Measurements from ENCODE around the gene KIAA1217.

Gene KIAA1217

DNA sequence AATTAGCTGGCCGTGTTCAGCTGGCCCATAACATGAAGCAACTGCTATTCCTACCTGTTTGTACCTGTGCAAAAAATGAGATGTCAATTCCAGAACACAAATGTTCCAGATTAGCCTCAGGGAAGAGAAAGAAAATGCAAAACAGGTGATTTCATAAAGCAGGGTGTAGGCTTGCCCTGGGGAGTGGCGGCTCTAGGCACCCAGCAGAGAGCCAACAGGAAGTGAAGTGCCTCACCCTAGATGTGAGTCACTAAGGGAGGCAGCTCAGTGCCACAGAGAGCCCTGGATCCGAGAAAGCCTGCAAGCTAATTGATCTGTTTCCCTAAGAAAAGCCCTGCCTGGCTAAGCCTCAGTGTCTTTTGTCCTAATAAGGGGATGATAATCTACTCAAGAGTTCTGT lies 274.8 kb downstream of the KIAA1217 start:
- Histone ChIP-seq H3K27me3 (ENCODE audit: insufficient read depth, low read length) (no peaks in the 10 kb centered on the region), H3K27ac (ENCODE audit: low read depth, low read length) (no peak overlapping the region), H3K79me2 (ENCODE audit: control insufficient read depth, insufficient read depth, low read length, unreplicated experiment) (no peaks in the 10 kb centered on the region), H3K4me3 (ENCODE audit: low read depth, low read length) (no peak overlapping the region), H2AFZ (ENCODE audit: low read length, unreplicated experiment) (no peak overlapping the region), H3K4me1 (ENCODE audit: control insufficient read depth, insufficient read depth, low read length, unreplicated experiment) (peaks cover 3% of the 10 kb centered on the region), H3K36me3 (ENCODE audit: insufficient read depth, low read length) (no peaks in the 10 kb centered on the region)

- no peaks in the 10 kb centered on the region for H3K79me2 ChIP-seq (ENCODE audit: control insufficient read depth, insufficient read depth, low read length, unreplicated experiment)
- H3K27ac ChIP-seq (ENCODE audit: low read depth, low read length) = no peak overlapping the region
- no peak overlapping the region for H3K4me3 ChIP-seq (ENCODE audit: low read depth, low read length)
- H2AFZ ChIP-seq (ENCODE audit: low read length, unreplicated experiment) = no peak overlapping the region
- peaks cover 3% of the 10 kb centered on the region for H3K4me1 ChIP-seq (ENCODE audit: control insufficient read depth, insufficient read depth, low read length, unreplicated experiment)
- H3K27me3 ChIP-seq (ENCODE audit: insufficient read depth, low read length) = no peaks in the 10 kb centered on the region
- no peaks in the 10 kb centered on the region for H3K36me3 ChIP-seq (ENCODE audit: insufficient read depth, low read length)
Measured at GRCh38 chr10:24484771-24485170, 275.8 kb downstream of the KIAA1217 start.

GRCh38 chr10:24485304-24485703 lies 276.4 kb downstream of the KIAA1217 start:
- Histone ChIP-seq H3K4me1 (ENCODE audit: control insufficient read depth, insufficient read depth, low read length, unreplicated experiment) (peaks cover 3% of the 10 kb centered on the region), H3K36me3 (ENCODE audit: insufficient read depth, low read length) (no peaks in the 10 kb centered on the region), H3K79me2 (ENCODE audit: control insufficient read depth, insufficient read depth, low read length, unreplicated experiment) (no peaks in the 10 kb centered on the region), H3K4me3 (ENCODE audit: low read depth, low read length) (no peak overlapping the region), H3K27me3 (ENCODE audit: insufficient read depth, low read length) (no peaks in the 10 kb centered on the region), H2AFZ (ENCODE audit: low read length, unreplicated experiment) (no peak overlapping the region), H3K27ac (ENCODE audit: low read depth, low read length) (no peak overlapping the region)

GRCh38 chr10:24488631-24489030 lies 279.7 kb downstream of the KIAA1217 start:
- no peak overlapping the region for H3K4me3 ChIP-seq (ENCODE audit: low read depth, low read length)
- H3K79me2 ChIP-seq (ENCODE audit: control insufficient read depth, insufficient read depth, low read length, unreplicated experiment) = no peaks in the 10 kb centered on the region
- no peak overlapping the region for H2AFZ ChIP-seq (ENCODE audit: low read length, unreplicated experiment)
- no peak overlapping the region for H3K27ac ChIP-seq (ENCODE audit: low read depth, low read length)
- peaks cover under 1% of the 10 kb centered on the region for H3K4me1 ChIP-seq (ENCODE audit: control insufficient read depth, insufficient read depth, low read length, unreplicated experiment)
- H3K27me3 ChIP-seq (ENCODE audit: insufficient read depth, low read length) = no peaks in the 10 kb centered on the region
- no peaks in the 10 kb centered on the region for H3K36me3 ChIP-seq (ENCODE audit: insufficient read depth, low read length)

DNA sequence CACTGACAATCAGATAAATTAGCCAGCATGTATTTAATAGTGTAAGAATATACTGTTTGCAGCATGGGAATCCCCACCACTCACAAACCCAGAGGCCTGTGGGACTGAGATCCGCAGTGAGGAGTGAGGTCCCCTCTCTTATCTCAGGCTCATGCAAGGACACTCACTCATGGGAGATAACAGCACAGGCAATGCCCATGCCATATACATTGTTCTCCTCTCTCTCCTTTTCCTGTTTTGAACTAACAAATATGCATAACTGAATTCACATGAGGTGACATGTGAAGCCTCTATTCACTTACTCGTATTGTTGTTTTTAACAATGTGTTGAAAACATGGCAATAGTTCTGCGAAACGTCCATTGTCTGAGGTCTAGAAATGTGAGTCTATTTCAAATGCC lies 284.2 kb downstream of the KIAA1217 start:
- Histone ChIP-seq H2AFZ (ENCODE audit: low read length, unreplicated experiment) (no peak overlapping the region), H3K27ac (ENCODE audit: low read depth, low read length) (no peak overlapping the region)

DNA sequence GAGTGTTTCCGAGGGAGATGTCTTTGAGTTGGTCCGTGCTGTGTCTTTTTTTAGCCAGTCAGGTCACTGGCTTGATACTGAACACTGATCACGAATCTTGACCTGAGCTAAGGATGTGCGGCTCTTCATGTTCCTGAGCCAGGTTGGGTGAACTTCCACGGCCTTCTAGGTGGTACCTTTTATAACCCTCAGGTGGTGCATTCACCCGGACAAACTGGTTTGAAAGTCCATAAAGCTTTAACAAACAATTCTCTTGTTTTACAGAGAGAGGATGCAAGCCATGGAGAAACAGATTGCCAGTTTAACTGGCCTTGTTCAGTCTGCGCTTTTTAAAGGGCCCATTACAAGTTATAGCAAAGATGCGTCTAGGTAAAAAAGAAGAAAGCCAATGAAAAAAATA lies 285.3 kb downstream of the KIAA1217 start:
- H3K4me1 ChIP-seq (ENCODE audit: control insufficient read depth, insufficient read depth, low read length, unreplicated experiment) = no peaks in the 10 kb centered on the region
- H3K27ac ChIP-seq (ENCODE audit: low read depth, low read length) = no peak overlapping the region
- no peaks in the 10 kb centered on the region for H3K79me2 ChIP-seq (ENCODE audit: control insufficient read depth, insufficient read depth, low read length, unreplicated experiment)
- no peaks in the 10 kb centered on the region for H3K27me3 ChIP-seq (ENCODE audit: insufficient read depth, low read length)
- H3K36me3 ChIP-seq (ENCODE audit: insufficient read depth, low read length) = no peaks in the 10 kb centered on the region
- H3K4me3 ChIP-seq (ENCODE audit: low read depth, low read length) = no peak overlapping the region
- H2AFZ ChIP-seq (ENCODE audit: low read length, unreplicated experiment) = no peak overlapping the region

More for the DNA sequence above, 284.2 kb downstream of the KIAA1217 start:
- no peaks in the 10 kb centered on the region for H3K27me3 ChIP-seq (ENCODE audit: insufficient read depth, low read length)
- no peaks in the 10 kb centered on the region for H3K4me1 ChIP-seq (ENCODE audit: control insufficient read depth, insufficient read depth, low read length, unreplicated experiment)
- no peaks in the 10 kb centered on the region for H3K79me2 ChIP-seq (ENCODE audit: control insufficient read depth, insufficient read depth, low read length, unreplicated experiment)
- H3K36me3 ChIP-seq (ENCODE audit: insufficient read depth, low read length) = no peaks in the 10 kb centered on the region
- no peak overlapping the region for H3K4me3 ChIP-seq (ENCODE audit: low read depth, low read length)

DNA sequence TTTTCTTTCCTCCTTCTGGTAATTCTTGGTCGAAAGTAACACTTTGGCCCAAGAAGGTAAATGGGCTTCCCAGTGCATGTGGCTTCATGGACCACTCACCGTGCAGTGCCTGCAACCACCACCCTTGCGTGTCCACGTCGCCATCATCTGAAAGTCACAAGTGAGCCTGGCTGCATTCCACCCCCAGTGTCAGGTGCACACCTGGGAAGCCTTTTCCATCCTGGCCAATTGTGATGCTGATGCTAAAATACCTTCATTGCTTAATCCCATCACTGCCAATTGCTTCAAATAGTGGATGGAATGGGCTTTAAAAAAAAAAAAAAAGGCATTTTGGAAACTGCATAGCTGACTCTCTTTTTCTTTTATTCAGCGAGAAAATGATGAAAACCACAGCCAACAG lies 285.8 kb downstream of the KIAA1217 start:
- H2AFZ ChIP-seq (ENCODE audit: low read length, unreplicated experiment) = no peak overlapping the region
- no peaks in the 10 kb centered on the region for H3K36me3 ChIP-seq (ENCODE audit: insufficient read depth, low read length)
- no peaks in the 10 kb centered on the region for H3K79me2 ChIP-seq (ENCODE audit: control insufficient read depth, insufficient read depth, low read length, unreplicated experiment)
- no peaks in the 10 kb centered on the region for H3K27me3 ChIP-seq (ENCODE audit: insufficient read depth, low read length)
- no peak overlapping the region for H3K27ac ChIP-seq (ENCODE audit: low read depth, low read length)
- no peak overlapping the region for H3K4me3 ChIP-seq (ENCODE audit: low read depth, low read length)
- H3K4me1 ChIP-seq (ENCODE audit: control insufficient read depth, insufficient read depth, low read length, unreplicated experiment) = no peaks in the 10 kb centered on the region

- Histone ChIP-seq H3K4me3 (ENCODE audit: low read depth, low read length) (no peak overlapping the region), H3K79me2 (ENCODE audit: control insufficient read depth, insufficient read depth, low read length, unreplicated experiment) (no peaks in the 10 kb centered on the region), H3K36me3 (ENCODE audit: insufficient read depth, low read length) (no peaks in the 10 kb centered on the region), H2AFZ (ENCODE audit: low read length, unreplicated experiment) (no peak overlapping the region), H3K27me3 (ENCODE audit: insufficient read depth, low read length) (no peaks in the 10 kb centered on the region), H3K27ac (ENCODE audit: low read depth, low read length) (no peak overlapping the region), H3K4me1 (ENCODE audit: control insufficient read depth, insufficient read depth, low read length, unreplicated experiment) (no peaks in the 10 kb centered on the region)
Measured at GRCh38 chr10:24495666-24496460, 286.9 kb downstream of the KIAA1217 start.

- Histone ChIP-seq H3K36me3 (ENCODE audit: insufficient read depth, low read length) (no peaks in the 10 kb centered on the region), H3K27ac (ENCODE audit: low read depth, low read length) (no peak overlapping the region), H3K79me2 (ENCODE audit: control insufficient read depth, insufficient read depth, low read length, unreplicated experiment) (no peaks in the 10 kb centered on the region), H3K4me1 (ENCODE audit: control insufficient read depth, insufficient read depth, low read length, unreplicated experiment) (no peaks in the 10 kb centered on the region), H2AFZ (ENCODE audit: low read length, unreplicated experiment) (no peak overlapping the region), H3K4me3 (ENCODE audit: low read depth, low read length) (no peak overlapping the region), H3K27me3 (ENCODE audit: insufficient read depth, low read length) (no peaks in the 10 kb centered on the region)
Measured at GRCh38 chr10:24496906-24497305, 288.0 kb downstream of the KIAA1217 start.

DNA sequence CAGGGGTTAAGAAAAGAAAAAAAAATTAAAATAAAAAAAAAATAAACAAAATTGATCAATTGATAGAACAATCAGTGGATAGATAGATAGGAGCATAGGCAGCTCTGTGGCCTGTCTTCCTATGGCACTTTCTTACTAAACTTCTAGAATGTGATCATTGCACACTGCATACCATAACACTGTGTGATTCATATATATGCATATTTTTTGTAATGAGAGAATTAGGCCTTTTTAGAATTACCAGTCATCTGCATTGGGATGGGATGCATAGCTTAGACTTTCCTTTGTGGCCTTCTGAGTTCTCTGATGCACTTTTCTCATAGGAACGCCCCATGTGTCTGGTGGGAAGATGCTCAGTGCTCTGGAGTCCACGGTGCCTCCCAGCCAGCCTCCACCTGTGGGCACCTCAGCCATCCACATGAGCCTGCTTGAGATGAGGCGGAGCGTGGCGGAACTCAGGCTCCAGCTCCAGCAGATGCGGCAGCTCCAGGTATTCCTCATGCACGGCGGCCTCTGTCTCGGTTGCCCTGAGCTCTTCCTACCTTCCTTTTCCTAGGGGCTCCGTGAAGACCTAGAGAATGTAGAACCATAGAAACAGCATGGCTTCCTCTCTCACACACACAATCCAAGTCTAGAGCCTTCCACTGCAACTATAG lies 292.2 kb downstream of the KIAA1217 start:
- no peaks in the 10 kb centered on the region for H3K27me3 ChIP-seq (ENCODE audit: insufficient read depth, low read length)
- no peaks in the 10 kb centered on the region for H3K36me3 ChIP-seq (ENCODE audit: insufficient read depth, low read length)
- no peak overlapping the region for H3K27ac ChIP-seq (ENCODE audit: low read depth, low read length)
- no peaks in the 10 kb centered on the region for H3K4me1 ChIP-seq (ENCODE audit: control insufficient read depth, insufficient read depth, low read length, unreplicated experiment)
- no peaks in the 10 kb centered on the region for H3K79me2 ChIP-seq (ENCODE audit: control insufficient read depth, insufficient read depth, low read length, unreplicated experiment)
- no peak overlapping the region for H2AFZ ChIP-seq (ENCODE audit: low read length, unreplicated experiment)
- no peak overlapping the region for H3K4me3 ChIP-seq (ENCODE audit: low read depth, low read length)

DNA sequence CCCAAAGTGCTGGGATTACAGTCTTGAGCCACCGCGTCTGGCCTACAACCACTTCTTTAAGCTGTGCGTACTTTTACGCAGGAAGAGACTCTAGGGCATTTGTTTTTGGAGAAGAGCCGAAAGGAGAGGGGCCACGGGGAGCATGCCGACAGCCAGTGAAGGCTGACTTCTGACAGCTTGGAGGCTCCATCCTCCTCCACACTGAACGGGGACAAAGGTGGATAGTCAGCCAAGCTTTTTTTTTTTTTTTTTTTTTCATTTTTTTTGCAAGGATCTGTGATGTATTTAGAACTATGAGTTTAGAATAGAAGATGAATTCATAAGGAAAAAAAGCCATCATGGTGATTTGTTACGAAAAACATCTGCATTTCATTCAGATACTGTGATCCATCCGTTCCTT lies 293.1 kb downstream of the KIAA1217 start:
- H3K36me3 ChIP-seq (ENCODE audit: insufficient read depth, low read length) = no peaks in the 10 kb centered on the region

More for the DNA sequence above, 293.1 kb downstream of the KIAA1217 start:
- Histone ChIP-seq H3K4me1 (ENCODE audit: control insufficient read depth, insufficient read depth, low read length, unreplicated experiment) (no peaks in the 10 kb centered on the region), H3K27ac (ENCODE audit: low read depth, low read length) (no peak overlapping the region), H3K79me2 (ENCODE audit: control insufficient read depth, insufficient read depth, low read length, unreplicated experiment) (no peaks in the 10 kb centered on the region), H2AFZ (ENCODE audit: low read length, unreplicated experiment) (no peak overlapping the region), H3K4me3 (ENCODE audit: low read depth, low read length) (no peak overlapping the region), H3K27me3 (ENCODE audit: insufficient read depth, low read length) (0 out of 2 replicates have a peak, but pooled peaks cover 3% of the 10 kb centered on the region)
